NCI-H2029 (cell line): ENCODE results near the gene FOXS1.

ENCODE experiments used
- DNase-seq: peaks from one replicate; lab custom pipeline; 2025; lab: John Stamatoyannopoulos, UW

FOXS1 gene

GRCh38 chr20:31845300-31845863 lies at the start of gene FOXS1:
TSS of gene FOXS1 (minus strand) at chr20:31845604. CDS start at chr20:31845542, 62 bp downstream.
- no peak for DNase-seq

GRCh38 chr20:31890646-31891045 lies 45.2 kb upstream of the FOXS1 start:
- DNase-seq, result no peak

- no peak for DNase-seq
Measured at GRCh38 chr20:31883829-31884228, 38.4 kb upstream of the FOXS1 start.

- no peak for DNase-seq
Measured at GRCh38 chr20:31881945-31882344, 36.5 kb upstream of the FOXS1 start.

- peak; percentile 90 for DNase-seq
Measured at GRCh38 chr20:31879143-31879987, 34.0 kb upstream of the FOXS1 start.

DNA sequence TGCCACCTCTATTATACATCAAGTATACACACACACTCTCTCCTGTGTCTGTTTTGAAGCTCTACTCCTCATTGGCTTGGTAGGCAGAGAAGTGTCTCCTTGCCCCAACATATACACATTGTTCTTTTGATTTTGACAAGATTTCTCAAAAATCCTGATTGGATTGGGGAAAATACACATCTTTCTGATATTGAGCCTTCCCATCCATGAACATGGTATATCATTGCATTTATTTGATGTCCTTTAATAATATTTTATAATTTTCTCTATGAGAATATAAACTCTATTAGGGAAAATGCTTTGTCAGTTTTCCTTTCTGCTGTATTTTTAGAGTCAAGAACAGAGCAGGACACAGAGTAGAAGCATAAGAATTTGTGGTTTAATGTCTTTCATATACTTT lies 32.3 kb upstream of the FOXS1 start:
- DNase-seq, result no peak

- no peak for DNase-seq
Measured at GRCh38 chr20:31875671-31876070, 30.3 kb upstream of the FOXS1 start.

GRCh38 chr20:31872406-31872805 lies 27.0 kb upstream of the FOXS1 start:
- peak; percentile 25 for DNase-seq

DNA sequence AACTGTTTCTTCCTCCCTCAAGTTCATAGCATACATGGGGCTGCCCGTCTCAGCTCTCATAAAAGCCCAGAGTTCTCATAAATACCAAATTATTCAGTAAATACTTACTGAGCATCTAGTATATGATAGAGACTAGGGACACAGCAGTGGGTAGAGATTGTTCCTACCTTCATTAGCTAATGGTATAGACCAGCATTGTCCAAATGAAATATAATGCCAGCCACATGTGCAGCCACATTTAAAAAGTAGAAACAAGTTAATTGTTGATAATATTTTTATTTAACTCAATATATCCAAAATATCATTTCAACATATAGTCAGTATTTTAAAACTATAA lies 26.2 kb upstream of the FOXS1 start:
- no peak for DNase-seq

- DNase-seq, result no peak
Measured at GRCh38 chr20:31870726-31871617, 25.6 kb upstream of the FOXS1 start.

DNA sequence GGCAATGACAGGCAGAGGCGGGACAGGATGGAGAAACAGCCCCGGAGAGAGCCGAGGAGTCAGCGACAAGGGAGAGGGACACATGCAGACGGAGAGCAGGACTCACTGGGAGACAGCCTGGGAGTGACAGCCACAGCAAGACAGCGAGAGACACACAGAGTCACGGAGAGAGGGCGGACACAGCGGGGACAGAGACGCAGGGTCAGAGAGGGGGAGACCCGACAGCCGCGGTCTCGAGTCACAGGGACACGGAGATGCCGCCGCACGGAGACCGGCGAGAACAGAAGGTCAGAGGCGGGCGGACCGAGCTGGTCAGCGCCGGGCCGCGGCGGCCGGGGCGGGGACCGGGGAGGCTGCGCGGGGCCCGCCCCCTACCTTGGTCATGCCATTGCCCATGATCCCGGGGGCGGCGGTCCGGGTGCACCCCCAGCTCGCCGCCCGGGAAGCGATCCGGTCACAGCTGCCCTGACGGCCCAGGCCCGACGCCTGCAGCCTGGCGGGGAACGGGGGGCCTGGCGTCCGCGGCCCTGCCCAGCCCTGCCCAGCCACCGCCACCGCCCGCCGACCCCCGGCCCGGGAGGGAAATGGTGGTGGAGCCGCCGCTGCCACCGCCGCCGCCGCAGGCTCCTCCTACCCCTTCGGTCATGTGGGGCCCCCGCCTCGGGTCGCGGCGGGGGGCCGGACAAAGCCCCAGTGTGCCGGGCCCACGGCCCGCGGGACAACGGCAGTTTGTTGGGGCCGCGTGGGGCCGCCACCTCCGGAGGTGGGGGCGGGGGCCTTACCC lies 24.7 kb upstream of the FOXS1 start, which contains the start of the genes DUSP15 and TTLL9:
TSS of gene DUSP15 (minus strand) at position 586 of the 784 bp plus-strand sequence. CDS start at position 396, 190 bp downstream.
TSS of gene TTLL9 (plus strand) at position 693 of the 784 bp plus-strand sequence. CDS start 493 bp downstream, outside the sequence.
- no peak for DNase-seq

- DNase-seq, result no peak
Measured at GRCh38 chr20:31869673-31869941, 24.2 kb upstream of the FOXS1 start.

- DNase-seq, result no peak
Measured at GRCh38 chr20:31868853-31869672, 23.7 kb upstream of the FOXS1 start.

- DNase-seq, result no peak
Measured at GRCh38 chr20:31866221-31866620, 20.8 kb upstream of the FOXS1 start.

DNA sequence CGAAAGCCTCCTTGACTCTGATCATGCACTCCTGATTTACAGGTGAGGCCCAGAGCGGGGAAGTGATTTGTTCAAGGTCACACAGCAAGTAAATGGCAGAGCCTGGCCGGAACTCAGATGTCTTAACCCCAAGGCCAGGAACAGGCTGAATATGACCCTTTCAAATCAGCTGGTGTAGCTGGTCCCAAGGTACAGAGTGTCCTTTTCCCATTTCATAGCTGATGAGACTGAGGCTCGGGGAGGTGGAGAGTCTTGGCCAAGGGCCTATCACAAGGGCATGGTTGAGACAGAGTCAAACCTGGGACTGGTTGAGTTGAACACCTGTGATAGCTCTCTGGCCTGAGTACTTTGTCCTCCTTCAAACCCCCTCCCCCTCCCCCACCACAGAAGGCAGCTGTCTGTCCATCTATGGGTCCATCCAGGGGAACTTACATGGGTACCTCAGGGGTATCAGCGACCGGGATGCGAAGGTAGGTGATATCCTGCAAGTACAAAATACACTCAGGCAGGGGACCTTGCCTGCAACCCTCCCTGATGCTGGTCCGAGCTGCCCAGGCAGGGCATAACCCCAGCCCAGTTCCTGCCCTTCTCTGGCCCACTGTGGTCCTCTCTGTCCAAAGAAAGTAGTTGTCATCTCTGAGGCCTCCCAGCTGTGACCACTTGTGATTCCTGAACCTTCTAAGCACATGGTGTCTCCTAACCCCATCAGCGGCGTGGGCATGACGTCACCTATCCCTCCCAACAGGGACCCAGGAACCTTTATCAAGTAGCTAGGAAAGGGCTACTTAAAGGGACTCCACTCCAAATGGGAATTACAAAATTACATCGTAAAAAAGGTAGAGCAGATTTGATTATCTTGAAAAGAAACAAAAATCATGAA lies 19.4 kb upstream of the FOXS1 start:
- DNase-seq, result no peak

DNA sequence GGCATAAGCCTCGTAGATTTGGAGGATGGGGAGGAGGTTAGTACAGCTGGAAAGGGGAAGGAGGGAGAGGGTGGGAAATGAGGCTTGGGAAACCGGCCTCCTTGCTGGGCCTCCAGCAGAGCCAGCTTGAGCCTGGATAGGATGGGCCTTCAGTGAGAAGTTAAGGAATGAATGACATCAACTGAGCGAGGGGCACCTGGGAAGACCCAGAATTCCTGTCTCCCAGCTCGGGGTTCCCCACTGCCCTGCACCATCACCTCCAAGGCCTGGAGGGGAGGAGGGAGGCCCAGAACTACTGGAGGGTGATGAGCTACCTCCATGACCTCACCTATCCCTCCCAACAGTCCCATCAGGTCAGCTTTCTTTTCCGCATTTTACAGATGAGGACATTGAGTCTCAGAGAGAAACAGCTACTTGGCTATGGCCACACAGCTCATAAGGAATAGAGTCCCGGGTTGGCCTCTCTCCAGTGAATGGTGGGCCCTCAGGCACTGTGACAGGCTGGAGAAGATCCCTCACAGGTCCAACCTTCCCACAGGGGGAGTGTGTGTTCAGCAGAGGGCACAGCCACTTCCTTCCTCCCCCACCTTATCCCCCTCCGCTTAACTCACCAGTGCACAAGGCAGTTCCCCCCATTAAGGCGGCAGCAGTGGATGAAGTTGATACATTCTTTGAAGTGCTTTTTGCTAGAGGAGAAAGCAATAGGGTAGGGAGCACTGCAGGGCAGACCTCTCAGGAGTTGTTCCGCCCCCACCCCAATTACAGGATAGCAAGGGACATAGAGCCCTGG lies 18.1 kb upstream of the FOXS1 start:
- DNase-seq, result no peak

- no peak for DNase-seq
Measured at GRCh38 chr20:31862506-31862905, 17.1 kb upstream of the FOXS1 start.

DNA sequence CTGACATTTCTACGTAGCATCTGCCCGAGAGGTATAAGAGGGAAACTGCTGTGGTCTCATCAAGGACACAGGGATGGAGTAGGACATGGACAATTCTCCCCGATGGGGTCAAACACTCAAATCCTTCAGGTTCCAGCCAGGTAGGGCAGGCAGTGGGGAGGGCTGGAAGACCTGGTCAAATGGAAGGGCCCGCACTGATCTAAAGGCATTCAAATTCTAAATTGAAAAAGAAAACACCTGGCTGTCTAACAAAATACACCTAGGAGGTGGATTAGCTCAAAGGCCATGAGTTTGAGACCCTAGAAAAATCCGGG lies 16.7 kb upstream of the FOXS1 start:
- no peak for DNase-seq

DNA sequence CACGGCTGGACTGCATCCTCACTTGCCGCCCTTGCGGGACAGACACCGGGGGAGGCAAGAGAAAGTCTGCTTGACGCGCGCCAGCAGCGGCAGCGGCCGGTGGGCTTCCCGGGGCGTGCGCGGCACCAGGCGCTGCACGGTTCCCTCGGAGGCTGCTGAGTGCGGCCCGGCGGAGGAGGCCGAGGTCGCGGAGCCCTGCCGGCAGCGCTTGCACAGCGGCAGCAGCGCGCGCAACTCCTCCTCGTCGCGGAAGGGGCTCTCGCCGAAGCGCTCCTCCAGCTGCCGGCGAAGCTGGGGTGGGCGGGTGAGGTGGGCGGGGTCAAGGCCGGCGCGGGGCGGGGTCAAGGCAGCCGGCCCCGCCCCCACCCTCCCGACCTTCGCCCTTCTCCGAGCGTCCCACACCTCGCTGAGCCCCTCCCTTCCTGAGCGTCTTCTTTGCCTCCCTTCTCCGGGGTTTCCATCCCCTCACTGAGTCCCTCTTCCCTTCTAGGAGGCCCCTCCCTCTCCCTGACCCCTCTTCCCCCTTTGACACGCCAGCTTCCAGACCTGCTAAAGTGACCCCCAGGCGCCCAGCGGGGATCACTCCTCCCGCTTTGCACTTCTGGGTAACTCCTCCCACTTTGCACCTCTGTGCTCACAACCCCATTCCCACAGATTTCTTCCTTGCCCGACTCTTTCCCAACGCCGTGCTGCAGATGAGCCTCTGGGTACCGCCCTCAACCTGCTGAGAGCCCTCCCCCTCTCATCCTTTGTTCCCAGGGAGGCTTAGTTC lies 16.2 kb upstream of the FOXS1 start:
- peak; percentile 79 for DNase-seq
